ENCODE data around the gene CFHR4. TPM values are rescaled to one million over a fixed set of nuclear protein-coding genes. Genes with fewer than 3 reads are reported as not detected.

The CFHR4 gene
- total and polyA plus RNA-seq, 2 of the 4 experiments (the other 2 are of a cell fraction), result not detected

DNA sequence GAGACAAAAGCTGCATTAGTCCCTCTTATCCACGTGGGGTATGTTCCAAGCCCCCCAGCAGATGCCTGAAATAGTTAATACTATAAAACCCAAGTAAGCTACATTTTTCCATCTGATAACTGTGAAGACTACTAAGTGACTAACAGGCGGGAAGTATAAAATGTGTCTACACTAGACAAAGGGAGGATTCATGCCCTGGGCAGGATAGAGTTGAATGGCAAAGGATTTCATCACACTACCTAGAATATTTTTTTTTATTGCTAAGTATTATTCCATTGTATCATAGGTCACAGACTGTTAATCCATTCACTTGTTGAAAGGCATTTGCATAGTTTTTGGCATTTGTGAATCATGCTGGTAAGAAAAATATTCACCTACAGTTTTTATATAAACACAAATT, 26.4 kb upstream of the CFHR4 start:
- no peak overlapping the region for H3K23ac ChIP-seq (ENCODE audit: low read depth, low read length)
- no peaks in the 10 kb centered on the region for H3K27me3 ChIP-seq (ENCODE audit: control insufficient read depth, insufficient read depth, low read length)
- ChIA-PET CTCF (no interaction called here), POLR2A (ENCODE audit: unreplicated experiment) (no interaction called here)
- in situ Hi-C loops (cut with MboI; ENCODE audit: low sequenced_read_pairs) (no loop called here), dilution Hi-C loops (cut with HindIII; ENCODE audit: low sequenced_read_pairs, unreplicated experiment) (no loop called here), intact Hi-C loops (cut with micrococcal nuclease) (no loop called here)
- BruUV-seq (replicated peaks), result no TSS peak
- H3K36me3 ChIP-seq (ENCODE audit: control insufficient read depth, insufficient read depth, low read length), result no peaks in the 10 kb centered on the region
- TF ChIP-seq BHLHE40 (IDR thresholded peaks at IDR 0.05; ENCODE audit: low read depth, low read length) (no peak), ELK1 (IDR thresholded peaks at IDR 0.05; ENCODE audit: borderline replicate concordance, low read depth, low read length) (no peak), MXI1 (IDR thresholded peaks at IDR 0.05; ENCODE audit: borderline replicate concordance, low read depth, low read length) (no peak), NFE2L2 (IDR thresholded peaks at IDR 0.05; ENCODE audit: low read depth, low read length) (no peak), MAFK (IDR thresholded peaks at IDR 0.05; ENCODE audit: low read depth, low read length) (no peak), FOS (IDR thresholded peaks at IDR 0.05; ENCODE audit: low read depth, low read length) (no peak), RCOR1 (IDR thresholded peaks at IDR 0.05; ENCODE audit: insufficient replicate concordance, low read length) (no peak), RFX5 (IDR thresholded peaks at IDR 0.05; ENCODE audit: low read depth, low read length) (no peak), SMC3 (IDR thresholded peaks at IDR 0.05; ENCODE audit: low read depth, low read length) (no peak), MAZ (IDR thresholded peaks at IDR 0.05; ENCODE audit: borderline replicate concordance, low read depth, low read length) (no peak), RAD21 (IDR thresholded peaks at IDR 0.05; ENCODE audit: low read length) (no peak), CEBPB (IDR thresholded peaks at IDR 0.05; ENCODE audit: low read depth, low read length) (no peak)
- TF ChIP-seq, protein P1, sequence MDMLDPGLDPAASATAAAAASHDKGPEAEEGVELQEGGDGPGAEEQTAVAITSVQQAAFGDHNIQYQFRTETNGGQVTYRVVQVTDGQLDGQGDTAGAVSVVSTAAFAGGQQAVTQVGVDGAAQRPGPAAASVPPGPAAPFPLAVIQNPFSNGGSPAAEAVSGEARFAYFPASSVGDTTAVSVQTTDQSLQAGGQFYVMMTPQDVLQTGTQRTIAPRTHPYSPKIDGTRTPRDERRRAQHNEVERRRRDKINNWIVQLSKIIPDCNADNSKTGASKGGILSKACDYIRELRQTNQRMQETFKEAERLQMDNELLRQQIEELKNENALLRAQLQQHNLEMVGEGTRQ (IDR thresholded peaks at IDR 0.05; ENCODE audit: low read depth, low read length), result no peak
- TF ChIP-seq, protein P2, sequence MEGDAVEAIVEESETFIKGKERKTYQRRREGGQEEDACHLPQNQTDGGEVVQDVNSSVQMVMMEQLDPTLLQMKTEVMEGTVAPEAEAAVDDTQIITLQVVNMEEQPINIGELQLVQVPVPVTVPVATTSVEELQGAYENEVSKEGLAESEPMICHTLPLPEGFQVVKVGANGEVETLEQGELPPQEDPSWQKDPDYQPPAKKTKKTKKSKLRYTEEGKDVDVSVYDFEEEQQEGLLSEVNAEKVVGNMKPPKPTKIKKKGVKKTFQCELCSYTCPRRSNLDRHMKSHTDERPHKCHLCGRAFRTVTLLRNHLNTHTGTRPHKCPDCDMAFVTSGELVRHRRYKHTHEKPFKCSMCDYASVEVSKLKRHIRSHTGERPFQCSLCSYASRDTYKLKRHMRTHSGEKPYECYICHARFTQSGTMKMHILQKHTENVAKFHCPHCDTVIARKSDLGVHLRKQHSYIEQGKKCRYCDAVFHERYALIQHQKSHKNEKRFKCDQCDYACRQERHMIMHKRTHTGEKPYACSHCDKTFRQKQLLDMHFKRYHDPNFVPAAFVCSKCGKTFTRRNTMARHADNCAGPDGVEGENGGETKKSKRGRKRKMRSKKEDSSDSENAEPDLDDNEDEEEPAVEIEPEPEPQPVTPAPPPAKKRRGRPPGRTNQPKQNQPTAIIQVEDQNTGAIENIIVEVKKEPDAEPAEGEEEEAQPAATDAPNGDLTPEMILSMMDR (conservative IDR thresholded peaks at IDR 0.05; ENCODE audit: low read depth, low read length), result no peak
- H4K5ac ChIP-seq (ENCODE audit: low read depth, low read length), result no peak overlapping the region
- H2BK15ac ChIP-seq (ENCODE audit: low read depth, low read length), result no peak overlapping the region
- no peak overlapping the region for H3K18ac ChIP-seq (ENCODE audit: low read depth, low read length)
- no peak overlapping the region for H3K9ac ChIP-seq (ENCODE audit: low read depth, low read length)
- H2BK5ac ChIP-seq (ENCODE audit: low read depth, low read length, poor library complexity, severe bottlenecking), result no peak overlapping the region
- no peak overlapping the region for H2AK5ac ChIP-seq (ENCODE audit: low read depth, low read length)
- no peak overlapping the region for H4K8ac ChIP-seq (ENCODE audit: low read depth in 2 of 2, low read length in 2 of 2)
- ATAC-seq (ENCODE audit: low read depth) (no peak), DNase-seq (no peak)
- no peak overlapping the region for H2BK20ac ChIP-seq (ENCODE audit: low read depth, low read length)
- no CpG with 5 or more reads among the region's 2 CpGs for WGBS, 2 experiments (ENCODE audit: extremely low coverage in 2 of 2, insufficient read length in 1 of 2)
- H2AK9ac ChIP-seq (replicated peaks; ENCODE audit: low read depth, low read length, poor library complexity), result no peak overlapping the region
- H3K27ac ChIP-seq (ENCODE audit: insufficient read depth, low read length), result no peak overlapping the region
- no peak overlapping the region for H3K56ac ChIP-seq (ENCODE audit: extremely low read depth, insufficient read depth, low read length)
- H3K79me1 ChIP-seq (ENCODE audit: low read depth in 1 of 2, low read length in 2 of 2), result no peaks in the 10 kb centered on the region
- no peak overlapping the region for H3K14ac ChIP-seq (replicated peaks; ENCODE audit: low read depth, low read length)
- H3K4me3 ChIP-seq (ENCODE audit: insufficient read depth, low read depth, low read length), result no peak overlapping the region
- H3K4ac ChIP-seq (ENCODE audit: low read depth, low read length), result no peak overlapping the region
- no peaks in the 10 kb centered on the region for H3K4me1 ChIP-seq (ENCODE audit: control insufficient read depth, insufficient read depth, low read length)
- H2AFZ ChIP-seq (replicated peaks; ENCODE audit: low read length, poor library complexity), result no peak overlapping the region
- no peaks in the 10 kb centered on the region for H4K20me1 ChIP-seq (ENCODE audit: insufficient read depth, low read length)
- no peaks in the 10 kb centered on the region for H3K9me1 ChIP-seq (ENCODE audit: insufficient read depth, low read length)
- no peaks in the 10 kb centered on the region for H3K9me3 ChIP-seq (ENCODE audit: control insufficient read depth, insufficient read depth, low read length)
- no peak overlapping the region for H4K91ac ChIP-seq (ENCODE audit: insufficient read depth, low read depth, low read length)
- H2BK120ac ChIP-seq (ENCODE audit: low read depth, low read length), result no peak overlapping the region
- H3K4me2 ChIP-seq (ENCODE audit: low read depth, low read length), result no peak overlapping the region
